HCT116 (cell line): ENCODE measurements around the gene MDP1. TPM values are rescaled to one million over a fixed set of nuclear protein-coding genes. Genes with fewer than 3 reads are reported as not detected.
"Not testable (repeated sequence)": the region's sequence is repeated elsewhere in the genome, so short reads cannot be mapped to it uniquely, and the experiment has no call there.

ENCODE experiments used
- ATAC-seq: fragments of 200-7000 bp; cut with Tn5 transposase; 2 replicates; pipeline ENCODE4 v1.9.1; 2020; ENCODE audit warnings: mild to moderate bottlenecking, moderate library complexity
- BruUV-seq: library from RNA; stranded (reverse); fragments of 400-500 nt; replicated peaks from 2 replicates; lab custom pipeline; 2021; lab: Mats Ljungman, UMichigan
- CTCF ChIA-PET: fragments of 300-600 bp; sonication (Branson Sonifier 250); formaldehyde crosslinking; loops from one replicate; lab custom pipeline; 2021; ENCODE audit warnings: antibody characterized with exemption; lab: Charles Lee
- POLR2A ChIA-PET: fragments of 300-600, 350-600 bp; sonication (Branson Sonifier 250); formaldehyde crosslinking; loops from one replicate; lab custom pipeline; 2021; ENCODE audit warnings: antibody characterized with exemption; lab: Charles Lee
- RAD21 ChIA-PET, 2 experiments: fragments of 300-600 bp; sonication (Branson Sonifier 250); formaldehyde crosslinking; loops; one replicate each; lab custom pipeline; 2023; ENCODE audit warnings: low total read pairs in 2 of 2; ENCODE audit not compliant: uncharacterized antibody in 2 of 2, unreplicated experiment in 2 of 2, low non-redundant PET in 1 of 2; lab: Charles Lee
- DNase-seq: peaks from one replicate; pipeline ENCODE4 v3.0.0-alpha.2; 2010; ENCODE audit warnings: low read depth, low spot score
- H2AFZ ChIP-seq: fragments of 200-600 bp; shearing (Covaris generic), sonication (generic); 2 replicates; pipeline ENCODE4 v1.6.1; 2017; ENCODE audit warnings: low read depth, mixed run types, mixed read lengths, antibody characterized with exemption, low read length; ENCODE audit not compliant: poor library complexity, severe bottlenecking
- H3K27ac ChIP-seq: 2 replicates; pipeline ENCODE4 v1.5.1; 2012; ENCODE audit warnings: low read depth, low read length
- H3K27me3 ChIP-seq: fragments of 200-600 bp; sonication (generic); 2 replicates; pipeline ENCODE4 v1.6.1; 2016; ENCODE audit warnings: mixed run types, low read length, mixed read lengths; ENCODE audit not compliant: insufficient read depth
- H3K36me3 ChIP-seq, 2 experiments: fragments of 200-500 bp in 1 of 2; fragments of 200-600 bp in 1 of 2; sonication (Bioruptor generic) in 1 of 2; sonication (generic) in 1 of 2; 2 replicates each; pipeline versions ENCODE4 v1.5.1 to v1.6.1; 2014 to 2016; ENCODE audit warnings: low read length in 2 of 2, inconsistent platforms in 1 of 2, mixed read lengths in 1 of 2, mixed run types in 1 of 2; ENCODE audit not compliant: insufficient read depth in 2 of 2, control insufficient read depth in 1 of 2
- H3K4me1 ChIP-seq, 2 experiments: fragments of 200-600 bp in 1 of 2; sonication (generic) in 1 of 2; 2 replicates each; pipeline versions ENCODE4 v1.5.1 to v1.6.1; 2012 to 2017; ENCODE audit warnings: low read length in 2 of 2, inconsistent platforms in 1 of 2, mild to moderate bottlenecking in 1 of 2, mixed read lengths in 1 of 2, mixed run types in 1 of 2, moderate library complexity in 1 of 2; ENCODE audit not compliant: insufficient read depth in 2 of 2, control insufficient read depth in 1 of 2
- H3K4me2 ChIP-seq: fragments of 200-600 bp; sonication (generic); 2 replicates; pipeline ENCODE4 v1.6.1; 2017; ENCODE audit warnings: mixed run types, low read length, mixed read lengths
- H3K4me3 ChIP-seq, 2 experiments: fragments of 200-600 bp in 1 of 2; sonication (generic) in 1 of 2; replicated peaks in 1 of 2; 2 replicates each; pipeline ENCODE4 v1.5.1; 2011 to 2016; ENCODE audit warnings: low read length in 2 of 2, control low read depth in 1 of 2, low read depth in 1 of 2, mild to moderate bottlenecking in 1 of 2, mixed read lengths in 1 of 2, mixed run types in 1 of 2
- H3K79me2 ChIP-seq: fragments of 200-600 bp; sonication (generic); 2 replicates; pipeline ENCODE4 v1.6.1; 2017; ENCODE audit warnings: mild to moderate bottlenecking, mixed run types, low read length, moderate library complexity, mixed read lengths; ENCODE audit not compliant: insufficient read depth
- H3K9ac ChIP-seq: fragments of 200-600 bp; sonication (generic); 2 replicates; pipeline ENCODE4 v1.6.1; 2016; ENCODE audit warnings: low read length, mixed read lengths
- H3K9me2 ChIP-seq: fragments of 200-600 bp; sonication (generic), shearing (Covaris generic); 2 replicates; pipeline ENCODE4 v1.6.1; 2017; ENCODE audit warnings: mixed run types, mild to moderate bottlenecking, moderate library complexity; ENCODE audit not compliant: insufficient read depth
- H3K9me3 ChIP-seq, 2 experiments: fragments of 200-500 bp in 1 of 2; fragments of 200-600 bp in 1 of 2; sonication (Bioruptor generic) in 1 of 2; sonication (generic) in 1 of 2; 2 replicates each; pipeline ENCODE4 v1.6.1; 2014 to 2017; ENCODE audit warnings: low read length in 2 of 2, mixed read lengths in 2 of 2, inconsistent platforms in 1 of 2, low read depth in 1 of 2, mild to moderate bottlenecking in 1 of 2, mixed run types in 1 of 2, moderate library complexity in 1 of 2; ENCODE audit not compliant: control insufficient read depth in 1 of 2, insufficient read depth in 1 of 2
- H4K20me1 ChIP-seq: fragments of 200-600 bp; sonication (generic), shearing (Covaris generic); 2 replicates; pipeline ENCODE4 v1.6.1; 2017; ENCODE audit warnings: mixed run types, mild to moderate bottlenecking, moderate library complexity; ENCODE audit not compliant: insufficient read depth
- CBX3 ChIP-seq: IDR thresholded peaks from 2 replicates; pipeline ENCODE4 v1.6.1; 2012; ENCODE audit warnings: low read depth
- CEBPB ChIP-seq: IDR thresholded peaks from 2 replicates; pipeline ENCODE4 v1.6.1; 2012; ENCODE audit warnings: low read depth
- EGR1 ChIP-seq: IDR thresholded peaks from 2 replicates; pipeline ENCODE4 v1.6.1; 2012; ENCODE audit warnings: low read depth
- FOSL1 ChIP-seq: IDR thresholded peaks from 2 replicates; pipeline ENCODE4 v1.6.1; 2012; ENCODE audit warnings: low read depth
- JUND ChIP-seq: IDR thresholded peaks from 2 replicates; pipeline ENCODE4 v1.6.1; 2012
- POLR2A ChIP-seq: IDR thresholded peaks from 2 replicates; pipeline ENCODE4 v1.7.0; 2011; ENCODE audit warnings: borderline replicate concordance; ENCODE audit not compliant: insufficient read depth, insufficient read length; ENCODE audit errors: extremely low read depth
- SIN3A ChIP-seq: IDR thresholded peaks from 2 replicates; pipeline ENCODE4 v1.6.1; 2012; ENCODE audit warnings: low read depth
- intact Hi-C: fragments of 100-400 bp; cut with micrococcal nuclease; formaldehyde crosslinking; loops from 2 replicates; pipeline ENCODE4 v1.10.0; 2022
- total RNA-seq: library from RNA; stranded (reverse); gene quantifications from one replicate; pipeline ENCODE4 v1.2.1, GENCODE V29; 2021; ENCODE audit not compliant: unreplicated experiment
- TF ChIP-seq, protein P1 (sequence below), 3 experiments: fragments of 200-600 bp in 1 of 3; sonication (generic) in 1 of 3; IDR thresholded peaks in 2 of 3; conservative IDR thresholded peaks in 1 of 3; 2 replicates each; pipeline ENCODE4 v1.5.1; 2012 to 2017; ENCODE audit warnings: low read depth in 2 of 3, low read length in 2 of 3, antibody characterized with exemption in 1 of 3, borderline replicate concordance in 1 of 3, control low read depth in 1 of 3, mild to moderate bottlenecking in 1 of 3, mixed read lengths in 1 of 3, mixed run types in 1 of 3, moderate library complexity in 1 of 3; ENCODE audit not compliant: insufficient read depth in 1 of 3
- TF ChIP-seq, protein P2 (sequence below): IDR thresholded peaks from 2 replicates; pipeline ENCODE4 v1.6.1; 2012
- TF ChIP-seq, protein P3 (sequence below): IDR thresholded peaks from 2 replicates; pipeline ENCODE4 v1.6.1; 2011; ENCODE audit warnings: mild to moderate bottlenecking, low read length, moderate library complexity; ENCODE audit not compliant: insufficient replicate concordance; ENCODE audit errors: extremely low read depth

The MDP1 gene
- total RNA-seq, 1 experiment from 2014 or later = 15.9 TPM

DNA sequence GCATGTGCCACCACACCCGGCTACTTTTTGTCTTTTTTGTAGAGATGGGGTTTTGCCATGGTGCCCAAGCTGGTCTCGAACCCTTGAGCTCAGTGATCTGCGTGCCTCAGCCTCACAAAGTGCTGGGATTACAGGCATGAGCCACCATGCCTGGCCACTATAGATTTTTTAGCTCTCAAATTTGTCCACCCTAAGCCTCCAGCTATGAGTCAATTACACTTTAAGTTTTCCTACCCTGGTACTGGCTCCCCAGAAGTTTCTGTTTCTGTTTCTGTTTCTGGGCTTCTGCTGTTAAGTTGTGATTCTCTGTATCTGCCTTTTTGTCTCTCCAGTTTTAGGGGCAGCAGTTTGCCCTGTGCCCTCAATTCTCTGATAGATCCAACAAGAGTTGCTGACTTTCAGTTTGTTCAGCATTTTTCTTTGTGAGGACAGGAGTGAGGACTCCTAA is 30.9 kb upstream of the MDP1 start (continued):
- no peak for TF ChIP-seq SIN3A

DNA sequence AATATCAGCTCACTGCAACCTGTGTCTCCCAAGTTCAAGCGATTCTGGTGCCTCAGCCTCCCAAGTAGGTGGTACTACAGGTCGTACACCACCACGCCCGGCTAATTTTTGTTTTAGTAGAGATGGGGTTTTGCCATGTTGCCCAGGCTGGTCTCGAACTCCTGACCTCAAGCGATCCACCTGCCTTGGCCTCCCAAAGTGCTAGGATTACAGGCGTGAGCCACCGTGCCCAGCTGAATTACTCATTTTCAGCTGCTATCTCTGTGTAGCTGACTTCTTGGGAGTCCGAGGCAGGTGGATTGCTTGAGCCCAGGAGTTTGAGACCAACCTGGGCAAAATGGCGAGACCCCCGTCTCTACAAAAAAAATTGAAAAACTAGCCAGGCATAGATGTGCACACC is 29.5 kb upstream of the MDP1 start:
- H3K27me3 ChIP-seq, H3K27ac ChIP-seq, H3K36me3 ChIP-seq, intact Hi-C loops, H3K4me2 ChIP-seq, H3K4me3 ChIP-seq, RAD21 ChIA-PET, H3K79me2 ChIP-seq, H3K9me3 ChIP-seq, H4K20me1 ChIP-seq, ATAC-seq, H3K9ac ChIP-seq, BruUV-seq, DNase-seq, H3K9me2 ChIP-seq, H2AFZ ChIP-seq: not testable (repeated sequence)
- POLR2A ChIA-PET = interaction anchor here (1.1 kb wide), 1 partner anchor 26 kb away, joined by 3 read pairs; the partner anchor contains the start of gene RABGGTA
- peaks cover 11 to 30% of the 10 kb centered on the region in 2 experiments for H3K4me1 ChIP-seq
- CTCF ChIA-PET = interaction anchor here (1.2 kb wide), 2 partner anchors 52 to 62 kb away, joined by 3 to 4 read pairs; no protein-coding TSS in a partner anchor

DNA sequence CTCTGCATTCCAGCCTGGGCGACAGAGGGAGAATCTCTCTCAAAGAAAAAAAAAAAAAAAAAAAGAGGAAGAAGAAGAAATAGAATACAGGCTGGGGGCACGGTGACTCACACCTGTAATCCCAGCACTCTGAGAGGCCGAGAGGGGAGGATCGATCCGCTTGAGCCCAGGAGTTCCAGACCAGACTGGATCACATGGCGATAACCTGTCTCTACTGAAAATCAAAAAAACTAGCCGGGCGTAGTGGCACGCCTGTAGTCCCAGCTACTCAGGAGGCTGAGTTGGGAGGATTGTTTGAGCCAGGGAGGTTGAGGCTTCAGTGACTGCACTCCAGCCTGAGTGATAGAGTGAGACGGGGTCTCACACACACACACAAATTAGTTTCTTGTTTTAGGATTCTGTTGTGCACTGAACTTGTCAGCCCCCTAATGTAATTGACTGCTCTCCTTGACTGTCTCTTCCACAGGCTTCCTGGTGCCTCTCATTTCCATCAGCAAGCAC is 27.5 kb upstream of the MDP1 start:
- DNase-seq = no peak
- Histone ChIP-seq H3K4me2 (peak overlapping the region; percentile 85), H3K36me3 (peaks cover 21 to 28% of the 10 kb centered on the region in 2 experiments; a peak in 3 of 4 replicates), H3K4me3 (peak overlapping the region; percentile 72 to 75), H2AFZ (no peak overlapping the region), H3K9me3 (no peaks in the 10 kb centered on the region), H3K27me3 (no peaks in the 10 kb centered on the region), H3K4me1 (peaks cover 11 to 34% of the 10 kb centered on the region in 2 experiments), H3K9ac (peak overlapping the region; percentile 70), H3K79me2 (peaks cover 12% of the 10 kb centered on the region; the same call in 1 of the 2 replicates), H3K9me2 (no peaks in the 10 kb centered on the region), H3K27ac (peak overlapping the region; percentile 99), H4K20me1 (no peaks in the 10 kb centered on the region)
- intact Hi-C loops = loop anchor here (1.0 to 2.0 kb wide), 2 partner anchors 54 to 187 kb away; no protein-coding TSS in a partner anchor
- no peak for TF ChIP-seq EGR1
- no peak for TF ChIP-seq FOSL1
- no peak for TF ChIP-seq CBX3
- no peak for TF ChIP-seq JUND
- no peak for TF ChIP-seq CEBPB
- no peak for TF ChIP-seq SIN3A
- no peak for TF ChIP-seq POLR2A
- TF ChIP-seq, protein P1, sequence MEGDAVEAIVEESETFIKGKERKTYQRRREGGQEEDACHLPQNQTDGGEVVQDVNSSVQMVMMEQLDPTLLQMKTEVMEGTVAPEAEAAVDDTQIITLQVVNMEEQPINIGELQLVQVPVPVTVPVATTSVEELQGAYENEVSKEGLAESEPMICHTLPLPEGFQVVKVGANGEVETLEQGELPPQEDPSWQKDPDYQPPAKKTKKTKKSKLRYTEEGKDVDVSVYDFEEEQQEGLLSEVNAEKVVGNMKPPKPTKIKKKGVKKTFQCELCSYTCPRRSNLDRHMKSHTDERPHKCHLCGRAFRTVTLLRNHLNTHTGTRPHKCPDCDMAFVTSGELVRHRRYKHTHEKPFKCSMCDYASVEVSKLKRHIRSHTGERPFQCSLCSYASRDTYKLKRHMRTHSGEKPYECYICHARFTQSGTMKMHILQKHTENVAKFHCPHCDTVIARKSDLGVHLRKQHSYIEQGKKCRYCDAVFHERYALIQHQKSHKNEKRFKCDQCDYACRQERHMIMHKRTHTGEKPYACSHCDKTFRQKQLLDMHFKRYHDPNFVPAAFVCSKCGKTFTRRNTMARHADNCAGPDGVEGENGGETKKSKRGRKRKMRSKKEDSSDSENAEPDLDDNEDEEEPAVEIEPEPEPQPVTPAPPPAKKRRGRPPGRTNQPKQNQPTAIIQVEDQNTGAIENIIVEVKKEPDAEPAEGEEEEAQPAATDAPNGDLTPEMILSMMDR (IDR thresholded peaks at IDR 0.05 in 2 of 3, conservative IDR thresholded peaks at IDR 0.05 in 1 of 3; ENCODE audit: borderline replicate concordance in 1 of 3, insufficient read depth in 1 of 3, low read depth in 2 of 3, low read length in 2 of 3) = no peak
- TF ChIP-seq, protein P2, sequence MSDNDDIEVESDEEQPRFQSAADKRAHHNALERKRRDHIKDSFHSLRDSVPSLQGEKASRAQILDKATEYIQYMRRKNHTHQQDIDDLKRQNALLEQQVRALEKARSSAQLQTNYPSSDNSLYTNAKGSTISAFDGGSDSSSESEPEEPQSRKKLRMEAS = no peak
- TF ChIP-seq, protein P3, sequence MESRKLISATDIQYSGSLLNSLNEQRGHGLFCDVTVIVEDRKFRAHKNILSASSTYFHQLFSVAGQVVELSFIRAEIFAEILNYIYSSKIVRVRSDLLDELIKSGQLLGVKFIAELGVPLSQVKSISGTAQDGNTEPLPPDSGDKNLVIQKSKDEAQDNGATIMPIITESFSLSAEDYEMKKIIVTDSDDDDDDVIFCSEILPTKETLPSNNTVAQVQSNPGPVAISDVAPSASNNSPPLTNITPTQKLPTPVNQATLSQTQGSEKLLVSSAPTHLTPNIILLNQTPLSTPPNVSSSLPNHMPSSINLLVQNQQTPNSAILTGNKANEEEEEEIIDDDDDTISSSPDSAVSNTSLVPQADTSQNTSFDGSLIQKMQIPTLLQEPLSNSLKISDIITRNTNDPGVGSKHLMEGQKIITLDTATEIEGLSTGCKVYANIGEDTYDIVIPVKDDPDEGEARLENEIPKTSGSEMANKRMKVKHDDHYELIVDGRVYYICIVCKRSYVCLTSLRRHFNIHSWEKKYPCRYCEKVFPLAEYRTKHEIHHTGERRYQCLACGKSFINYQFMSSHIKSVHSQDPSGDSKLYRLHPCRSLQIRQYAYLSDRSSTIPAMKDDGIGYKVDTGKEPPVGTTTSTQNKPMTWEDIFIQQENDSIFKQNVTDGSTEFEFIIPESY = no peak
- ATAC-seq = peak; percentile 0; the same call in 1 of the 2 replicates
- ChIA-PET CTCF (interaction anchor here (1.0 to 2.8 kb wide), 13 partner anchors 9 to 193 kb away, joined by 3 to 71 read pairs (median 7); partner anchors contain the start of genes CHMP4A, CIDEB, DHRS1 and GMPR2), RAD21 (interaction anchor here (1.1 to 1.9 kb wide), 4 partner anchors 30 to 56 kb away, joined by 3 to 9 read pairs (median 5); partner anchors contain the start of genes DHRS1 (in 2 of the 2), NOP9 (in 2 of the 2) and CHMP4A (in 1 of the 2)), POLR2A (interaction anchor here (1.5 to 2.7 kb wide), 6 partner anchors 28 to 188 kb away, joined by 4 to 30 read pairs (median 7); partner anchors contain the start of genes CBLN3, CIDEB, DHRS1 and KHNYN)
- BruUV-seq = no TSS peak
